ENCODE data around the gene RANBP3.

The RANBP3 gene

DNA sequence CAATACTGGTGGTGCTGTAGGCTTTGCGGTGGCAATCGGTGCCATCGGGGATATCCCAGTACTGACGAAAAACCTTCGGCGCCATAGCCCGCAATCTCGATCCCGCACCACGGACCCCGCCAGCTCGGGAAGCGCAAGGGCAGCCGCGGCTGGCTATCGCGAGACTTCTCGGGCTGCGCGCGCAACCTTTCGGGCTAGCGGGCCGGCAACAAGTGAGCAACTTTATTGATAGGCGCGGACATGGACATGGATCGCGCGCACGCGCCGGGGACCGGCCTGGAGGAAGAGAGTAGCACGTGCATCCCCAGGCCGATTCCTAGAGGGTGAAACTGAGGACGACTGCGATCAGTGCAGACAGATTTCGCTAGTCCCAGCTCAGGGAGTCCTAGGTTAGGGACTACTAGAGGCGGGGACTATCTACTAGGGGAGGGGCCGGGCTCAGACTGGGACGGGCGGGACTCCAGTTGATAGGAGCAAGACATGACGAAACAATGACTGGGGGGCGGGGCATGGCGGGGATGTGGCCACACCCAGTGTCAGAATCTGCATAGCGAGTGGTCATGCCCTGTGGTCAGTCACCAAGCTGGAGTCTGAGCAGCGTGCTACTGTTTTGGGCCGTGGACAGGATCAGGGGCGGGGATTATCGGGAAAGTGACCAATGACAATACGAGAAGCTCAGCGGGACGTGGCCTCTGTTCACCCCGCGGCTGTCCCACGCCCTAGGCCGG is 74.2 kb downstream of the RANBP3 start, which contains the start of gene NDUFA11 (continued):
- TF ChIP-seq HOXD13 (CRISPR knock-in tag; IDR thresholded peaks at IDR 0.05; ENCODE audit: borderline replicate concordance) (0 out of 2 replicates have a peak, but pooled peaks have one; percentile 13), ZBTB21 (tag by site-specific recombination; IDR thresholded peaks at IDR 0.05) (peak; percentile 63; the same call in 1 of the 2 replicates), KLF17 (tag by site-specific recombination; IDR thresholded peaks at IDR 0.05) (peak; percentile 88), GLI4 (tag by site-specific recombination; IDR thresholded peaks at IDR 0.05) (peak; percentile 71; the same call in 1 of the 2 replicates), ZNF2 (tag by site-specific recombination; IDR thresholded peaks at IDR 0.05) (peak; percentile 73; the same call in 1 of the 2 replicates), SETDB1 (IDR thresholded peaks at IDR 0.05; ENCODE audit: insufficient read length, low read length) (no peak), ZNF398 (tag by site-specific recombination; IDR thresholded peaks at IDR 0.05) (no peak), ZNF791 (tag by site-specific recombination; IDR thresholded peaks at IDR 0.05) (no peak), KLF9 (tag by site-specific recombination; IDR thresholded peaks at IDR 0.05; ENCODE audit: low read depth) (peak; percentile 94), ZNF223 (tag by site-specific recombination; IDR thresholded peaks at IDR 0.05) (no peak), ZNF488 (tag by site-specific recombination; IDR thresholded peaks at IDR 0.05) (0 out of 2 replicates have a peak, but pooled peaks have one; percentile 1), ZNF138 (tag by site-specific recombination; IDR thresholded peaks at IDR 0.05; ENCODE audit: borderline replicate concordance) (no peak), ZNF133 (tag by site-specific recombination; IDR thresholded peaks at IDR 0.05) (no peak), ZNF23 (tag by site-specific recombination; IDR thresholded peaks at IDR 0.05; ENCODE audit: borderline replicate concordance) (no peak), ZXDB (tag by site-specific recombination; IDR thresholded peaks at IDR 0.05) (peak; percentile 99), ZNF707 (tag by site-specific recombination; IDR thresholded peaks at IDR 0.05) (no peak), TCF7L2 (IDR thresholded peaks at IDR 0.05; ENCODE audit: borderline replicate concordance, low read depth, low read length) (no peak), ZNF324 (tag by site-specific recombination; IDR thresholded peaks at IDR 0.05) (0 out of 2 replicates have a peak, but pooled peaks have one; percentile 66), ZNF350 (tag by site-specific recombination; IDR thresholded peaks at IDR 0.05) (no peak), ZNF433 (tag by site-specific recombination; IDR thresholded peaks at IDR 0.05; ENCODE audit: low read depth) (no peak), ZNF596 (tag by site-specific recombination; IDR thresholded peaks at IDR 0.05) (no peak), YY1 (tag by site-specific recombination; IDR thresholded peaks at IDR 0.05) (peak; percentile 92), ZNF776 (tag by site-specific recombination; IDR thresholded peaks at IDR 0.05; ENCODE audit: borderline replicate concordance) (no peak)
- TF ChIP-seq, protein P1, sequence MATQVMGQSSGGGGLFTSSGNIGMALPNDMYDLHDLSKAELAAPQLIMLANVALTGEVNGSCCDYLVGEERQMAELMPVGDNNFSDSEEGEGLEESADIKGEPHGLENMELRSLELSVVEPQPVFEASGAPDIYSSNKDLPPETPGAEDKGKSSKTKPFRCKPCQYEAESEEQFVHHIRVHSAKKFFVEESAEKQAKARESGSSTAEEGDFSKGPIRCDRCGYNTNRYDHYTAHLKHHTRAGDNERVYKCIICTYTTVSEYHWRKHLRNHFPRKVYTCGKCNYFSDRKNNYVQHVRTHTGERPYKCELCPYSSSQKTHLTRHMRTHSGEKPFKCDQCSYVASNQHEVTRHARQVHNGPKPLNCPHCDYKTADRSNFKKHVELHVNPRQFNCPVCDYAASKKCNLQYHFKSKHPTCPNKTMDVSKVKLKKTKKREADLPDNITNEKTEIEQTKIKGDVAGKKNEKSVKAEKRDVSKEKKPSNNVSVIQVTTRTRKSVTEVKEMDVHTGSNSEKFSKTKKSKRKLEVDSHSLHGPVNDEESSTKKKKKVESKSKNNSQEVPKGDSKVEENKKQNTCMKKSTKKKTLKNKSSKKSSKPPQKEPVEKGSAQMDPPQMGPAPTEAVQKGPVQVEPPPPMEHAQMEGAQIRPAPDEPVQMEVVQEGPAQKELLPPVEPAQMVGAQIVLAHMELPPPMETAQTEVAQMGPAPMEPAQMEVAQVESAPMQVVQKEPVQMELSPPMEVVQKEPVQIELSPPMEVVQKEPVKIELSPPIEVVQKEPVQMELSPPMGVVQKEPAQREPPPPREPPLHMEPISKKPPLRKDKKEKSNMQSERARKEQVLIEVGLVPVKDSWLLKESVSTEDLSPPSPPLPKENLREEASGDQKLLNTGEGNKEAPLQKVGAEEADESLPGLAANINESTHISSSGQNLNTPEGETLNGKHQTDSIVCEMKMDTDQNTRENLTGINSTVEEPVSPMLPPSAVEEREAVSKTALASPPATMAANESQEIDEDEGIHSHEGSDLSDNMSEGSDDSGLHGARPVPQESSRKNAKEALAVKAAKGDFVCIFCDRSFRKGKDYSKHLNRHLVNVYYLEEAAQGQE (tag by site-specific recombination; IDR thresholded peaks at IDR 0.05) = no peak
- TF ChIP-seq, protein P2, sequence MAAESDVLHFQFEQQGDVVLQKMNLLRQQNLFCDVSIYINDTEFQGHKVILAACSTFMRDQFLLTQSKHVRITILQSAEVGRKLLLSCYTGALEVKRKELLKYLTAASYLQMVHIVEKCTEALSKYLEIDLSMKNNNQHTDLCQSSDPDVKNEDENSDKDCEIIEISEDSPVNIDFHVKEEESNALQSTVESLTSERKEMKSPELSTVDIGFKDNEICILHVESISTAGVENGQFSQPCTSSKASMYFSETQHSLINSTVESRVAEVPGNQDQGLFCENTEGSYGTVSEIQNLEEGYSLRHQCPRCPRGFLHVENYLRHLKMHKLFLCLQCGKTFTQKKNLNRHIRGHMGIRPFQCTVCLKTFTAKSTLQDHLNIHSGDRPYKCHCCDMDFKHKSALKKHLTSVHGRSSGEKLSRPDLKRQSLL (tag by site-specific recombination; IDR thresholded peaks at IDR 0.05) = no peak; the same call in 1 of the 2 replicates
- TF ChIP-seq, protein P3, sequence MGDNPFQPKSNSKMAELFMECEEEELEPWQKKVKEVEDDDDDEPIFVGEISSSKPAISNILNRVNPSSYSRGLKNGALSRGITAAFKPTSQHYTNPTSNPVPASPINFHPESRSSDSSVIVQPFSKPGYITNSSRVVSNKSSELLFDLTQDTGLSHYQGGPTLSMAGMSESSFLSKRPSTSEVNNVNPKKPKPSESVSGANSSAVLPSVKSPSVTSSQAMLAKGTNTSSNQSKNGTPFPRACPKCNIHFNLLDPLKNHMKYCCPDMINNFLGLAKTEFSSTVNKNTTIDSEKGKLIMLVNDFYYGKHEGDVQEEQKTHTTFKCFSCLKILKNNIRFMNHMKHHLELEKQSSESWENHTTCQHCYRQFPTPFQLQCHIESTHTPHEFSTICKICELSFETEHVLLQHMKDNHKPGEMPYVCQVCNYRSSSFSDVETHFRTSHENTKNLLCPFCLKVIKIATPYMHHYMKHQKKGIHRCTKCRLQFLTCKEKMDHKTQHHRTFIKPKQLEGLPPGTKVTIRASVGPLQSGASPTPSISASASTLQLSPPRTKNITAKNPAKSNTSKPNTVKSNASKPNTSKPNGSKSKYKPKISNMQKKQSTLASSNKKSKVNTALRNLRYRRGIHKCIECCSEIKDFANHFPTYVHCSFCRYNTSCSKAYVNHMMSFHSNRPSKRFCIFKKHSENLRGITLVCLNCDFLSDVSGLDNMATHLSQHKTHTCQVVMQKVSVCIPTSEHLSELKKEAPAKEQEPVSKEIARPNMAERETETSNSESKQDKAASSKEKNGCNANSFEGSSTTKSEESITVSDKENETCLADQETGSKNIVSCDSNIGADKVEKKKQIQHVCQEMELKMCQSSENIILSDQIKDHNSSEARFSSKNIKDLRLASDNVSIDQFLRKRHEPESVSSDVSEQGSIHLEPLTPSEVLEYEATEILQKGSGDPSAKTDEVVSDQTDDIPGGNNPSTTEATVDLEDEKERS (tag by site-specific recombination; IDR thresholded peaks at IDR 0.05) = no peak
